Subcutaneous abdominal adipose tissue (tissue), 5 donors: ENCODE data around the gene DCST1.

Experiments
- H3K27ac ChIP-seq: one replicate; pipeline ENCODE4 v1.7.0; 2013; ENCODE audit warnings: low read depth, mild to moderate bottlenecking, inconsistent platforms, low read length, moderate library complexity
- H3K27me3 ChIP-seq, 5 donors: one replicate each; pipeline ENCODE4 v1.7.0; 2013; ENCODE audit warnings: low read length in 5 of 5, inconsistent platforms in 1 of 5; ENCODE audit not compliant: control insufficient read depth in 5 of 5, insufficient read depth in 4 of 5
- H3K36me3 ChIP-seq, 5 donors: one replicate each; pipeline ENCODE4 v1.7.0; 2013; ENCODE audit warnings: low read length in 5 of 5; ENCODE audit not compliant: control insufficient read depth in 5 of 5, insufficient read depth in 5 of 5
- H3K4me1 ChIP-seq, 5 donors: one replicate each; pipeline ENCODE4 v1.7.0; 2013; ENCODE audit warnings: low read length in 5 of 5, mild to moderate bottlenecking in 3 of 5, moderate library complexity in 1 of 5; ENCODE audit not compliant: control insufficient read depth in 5 of 5, insufficient read depth in 5 of 5
- H3K4me3 ChIP-seq, 5 donors: one replicate each; pipeline ENCODE4 v1.7.0; 2013; ENCODE audit warnings: low read length in 5 of 5, low read depth in 1 of 5
- H3K9ac ChIP-seq, 5 donors: one replicate each; pipeline ENCODE4 v1.7.0; 2013; ENCODE audit warnings: low read length in 5 of 5, mild to moderate bottlenecking in 4 of 5, moderate library complexity in 3 of 5
- H3K9me3 ChIP-seq, 5 donors: one replicate each; pipeline ENCODE4 v1.7.0; 2013; ENCODE audit warnings: low read length in 5 of 5; ENCODE audit not compliant: control insufficient read depth in 5 of 5
- donor health status: healthy.
- donor health status: healthy.
- donor health status: healthy.
- donor health status: healthy.
- donor health status: healthy.

Gene DCST1

DNA sequence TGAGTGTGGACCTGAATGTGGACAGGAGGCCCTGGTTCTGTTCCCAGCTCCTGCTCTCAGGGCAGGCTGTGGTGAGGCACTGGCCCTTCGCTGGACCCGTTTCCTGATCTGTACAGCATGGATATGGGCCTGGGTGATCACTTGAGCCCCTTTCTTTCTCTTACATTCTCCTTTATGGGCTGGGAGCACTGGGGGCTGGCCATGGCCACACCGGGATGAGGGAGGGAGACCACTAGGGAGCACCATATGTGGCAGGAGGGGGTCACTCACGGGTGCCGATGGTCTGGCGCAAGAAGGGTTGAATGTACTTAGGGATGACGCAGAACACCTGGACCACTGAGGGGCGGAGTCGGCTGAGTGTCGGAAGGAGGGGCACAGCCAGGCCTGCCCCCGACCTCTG, 2.7 kb upstream of the DCST1 start:
- Histone ChIP-seq H3K4me1 (peaks cover 0 to under 1% (median 0%) of the 10 kb centered on the region in 5 donors), H3K9me3 (no peaks in the 10 kb centered on the region), H3K4me3 (no peak overlapping the region), H3K9ac (no peak overlapping the region), H3K36me3 (no peaks in the 10 kb centered on the region), H3K27me3 (no peaks in the 10 kb centered on the region), H3K27ac (no peak overlapping the region)

DNA sequence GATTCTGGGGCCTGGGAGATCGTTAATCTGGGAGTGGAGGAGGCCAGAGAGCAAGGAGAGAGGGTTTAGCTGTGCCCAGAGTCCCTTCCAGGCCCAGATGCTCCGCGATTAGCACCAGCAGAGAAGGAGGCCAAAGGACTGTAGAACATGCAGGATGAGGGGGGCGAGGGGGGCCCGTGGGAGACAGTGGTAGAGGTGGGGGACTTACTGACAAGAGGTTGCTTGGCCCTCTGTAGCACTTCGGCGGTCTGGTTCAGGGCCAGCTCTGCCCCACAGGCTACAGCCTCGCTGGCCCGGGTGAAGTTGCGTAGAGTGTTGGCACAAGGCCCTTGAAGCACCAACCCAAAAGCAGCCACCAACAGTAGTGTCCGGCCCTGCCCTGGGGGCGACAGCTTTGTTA, 738 bp upstream of the DCST1 start:
- no peaks in the 10 kb centered on the region for H3K36me3 ChIP-seq
- no peak overlapping the region for H3K9ac ChIP-seq
- no peaks in the 10 kb centered on the region for H3K9me3 ChIP-seq
- peaks cover 0 to 14% (median 11%) of the 10 kb centered on the region in 5 donors for H3K4me1 ChIP-seq
- no peak overlapping the region for H3K4me3 ChIP-seq
- no peak overlapping the region for H3K27ac ChIP-seq
- no peaks in the 10 kb centered on the region for H3K27me3 ChIP-seq

DNA sequence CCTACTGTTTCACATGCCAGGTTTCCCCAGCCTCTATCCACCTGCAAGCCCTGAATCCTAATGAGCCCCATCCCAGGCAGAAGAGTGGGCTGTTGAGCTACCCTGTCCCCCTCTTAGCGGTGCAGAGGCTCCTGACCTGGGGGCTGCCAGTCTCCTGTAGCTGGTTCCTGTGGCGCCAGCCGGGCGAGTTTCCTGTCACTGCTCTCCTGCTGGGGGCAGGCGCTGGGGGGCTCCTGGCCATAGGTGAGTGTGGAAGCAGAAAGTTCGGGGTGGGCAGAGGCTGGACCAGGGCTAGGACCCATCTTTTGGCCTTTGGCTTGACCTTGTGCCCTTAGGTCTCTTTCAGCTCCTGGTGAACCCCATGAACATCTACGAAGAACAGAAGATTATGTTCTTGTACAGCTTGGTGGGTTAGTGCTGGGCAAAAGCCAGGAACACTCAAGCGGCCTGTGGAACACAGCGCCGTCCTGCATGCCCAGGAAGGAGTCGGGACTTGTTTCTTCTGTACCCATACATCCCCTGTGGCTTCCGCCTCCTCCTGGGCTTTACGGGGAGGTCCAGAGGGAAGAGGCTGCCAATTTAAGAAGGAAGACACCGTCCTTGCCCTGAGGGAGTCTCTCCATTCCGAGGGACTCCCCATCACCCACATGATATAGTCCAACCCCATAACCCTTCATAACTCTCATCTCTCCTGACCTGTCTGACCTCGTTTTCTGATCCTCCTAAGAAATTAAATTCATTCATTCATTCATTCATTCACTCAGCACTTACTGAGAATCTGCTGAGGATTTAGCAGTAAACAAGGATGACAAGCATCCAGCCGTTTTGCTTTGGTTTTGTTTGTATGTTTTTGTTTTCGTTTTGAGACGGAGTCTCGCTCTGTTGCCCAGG, 939 bp downstream of the DCST1 start:
- H3K27me3 ChIP-seq, result no peaks in the 10 kb centered on the region

DNA sequence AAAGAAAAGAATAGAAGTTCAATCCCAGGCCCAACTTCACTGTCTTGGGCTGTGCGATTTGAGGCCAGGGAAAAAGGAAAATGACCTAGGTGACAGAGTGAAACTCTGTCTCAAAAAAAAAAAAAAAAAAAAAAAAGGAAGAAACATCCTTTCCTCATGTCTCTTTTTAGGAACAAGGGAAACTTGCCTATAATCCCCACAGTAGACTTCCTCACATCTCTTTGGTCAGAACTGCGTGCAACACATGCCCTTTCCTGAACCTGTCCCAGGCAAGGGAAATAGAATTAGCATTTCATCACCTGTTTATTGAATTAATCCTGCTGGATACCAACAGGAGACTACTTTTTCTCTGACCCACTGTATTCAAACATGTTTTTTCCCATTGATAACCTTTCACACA, 2.3 kb downstream of the DCST1 start:
- Histone ChIP-seq H3K9me3 (no peaks in the 10 kb centered on the region), H3K4me3 (no peak overlapping the region), H3K4me1 (peaks cover 0 to 23% (median 18%) of the 10 kb centered on the region in 5 donors), H3K27me3 (no peaks in the 10 kb centered on the region), H3K27ac (no peak overlapping the region), H3K36me3 (no peaks in the 10 kb centered on the region), H3K9ac (no peak overlapping the region)

More for the DNA sequence above, 939 bp downstream of the DCST1 start:
- Histone ChIP-seq H3K27ac (no peak overlapping the region), H3K4me3 (no peak overlapping the region), H3K9ac (no peak overlapping the region), H3K9me3 (no peaks in the 10 kb centered on the region), H3K4me1 (peaks cover 0 to 23% (median 18%) of the 10 kb centered on the region in 5 donors), H3K36me3 (no peaks in the 10 kb centered on the region)

DNA sequence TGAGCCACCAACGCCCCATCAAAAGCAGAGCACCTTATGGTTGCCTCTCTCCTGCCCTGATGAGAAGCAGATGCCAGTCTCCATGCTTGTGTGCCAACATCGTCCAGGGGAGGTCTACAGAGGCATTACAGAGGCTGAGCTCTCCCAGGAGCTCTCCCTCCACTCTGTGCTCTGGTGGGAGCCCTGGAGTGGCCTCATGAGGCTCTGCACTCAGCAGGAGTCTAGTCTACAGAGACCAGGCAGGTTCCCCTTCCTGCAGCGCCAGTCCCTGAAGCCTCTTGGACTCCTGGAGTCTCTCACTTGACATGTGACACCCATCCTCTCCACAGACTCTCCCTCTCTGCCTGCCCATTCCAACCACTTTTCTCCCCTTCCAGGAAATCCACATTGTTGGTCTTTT, 3.4 kb downstream of the DCST1 start:
- Histone ChIP-seq H3K4me3 (no peak overlapping the region), H3K9ac (no peak overlapping the region), H3K27ac (no peak overlapping the region), H3K4me1 (peaks cover 0 to 23% (median 18%) of the 10 kb centered on the region in 5 donors), H3K9me3 (no peaks in the 10 kb centered on the region), H3K27me3 (no peaks in the 10 kb centered on the region), H3K36me3 (no peaks in the 10 kb centered on the region)

DNA sequence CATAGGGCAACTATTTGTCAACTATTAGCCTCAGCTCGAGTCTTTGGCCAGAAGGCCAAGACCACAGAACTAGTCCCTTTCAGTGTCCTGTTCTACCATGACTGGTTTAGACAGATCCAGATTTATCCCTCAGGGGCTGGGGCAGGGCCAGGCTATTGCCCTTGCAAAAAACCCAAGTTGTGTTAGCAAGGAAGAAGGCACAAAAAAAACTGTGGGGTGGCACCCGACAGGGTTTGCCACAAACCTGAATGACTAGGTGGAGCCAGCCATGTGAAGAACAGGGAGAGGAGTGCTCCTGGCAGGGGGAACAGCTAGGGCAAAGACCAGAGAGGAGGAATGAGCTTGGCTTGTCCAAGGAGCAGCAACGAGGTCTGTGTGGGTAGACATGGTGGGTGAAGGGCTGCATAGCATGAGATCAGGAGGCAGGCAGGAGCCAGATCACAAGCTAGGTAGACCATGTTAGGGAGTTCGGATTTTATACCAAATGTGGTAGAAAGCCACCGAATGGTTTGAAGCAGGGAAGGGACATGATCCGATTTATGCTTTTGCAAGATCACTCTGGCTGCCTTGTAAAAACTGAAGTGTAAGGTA, 4.3 kb downstream of the DCST1 start:
- H3K4me3 ChIP-seq, result no peak overlapping the region
- peaks cover 0 to 23% (median 18%) of the 10 kb centered on the region in 5 donors for H3K4me1 ChIP-seq
- H3K9ac ChIP-seq, result no peak overlapping the region
- H3K9me3 ChIP-seq, result no peaks in the 10 kb centered on the region
- H3K27ac ChIP-seq, result no peak overlapping the region
- H3K36me3 ChIP-seq, result no peaks in the 10 kb centered on the region
- H3K27me3 ChIP-seq, result no peaks in the 10 kb centered on the region

DNA sequence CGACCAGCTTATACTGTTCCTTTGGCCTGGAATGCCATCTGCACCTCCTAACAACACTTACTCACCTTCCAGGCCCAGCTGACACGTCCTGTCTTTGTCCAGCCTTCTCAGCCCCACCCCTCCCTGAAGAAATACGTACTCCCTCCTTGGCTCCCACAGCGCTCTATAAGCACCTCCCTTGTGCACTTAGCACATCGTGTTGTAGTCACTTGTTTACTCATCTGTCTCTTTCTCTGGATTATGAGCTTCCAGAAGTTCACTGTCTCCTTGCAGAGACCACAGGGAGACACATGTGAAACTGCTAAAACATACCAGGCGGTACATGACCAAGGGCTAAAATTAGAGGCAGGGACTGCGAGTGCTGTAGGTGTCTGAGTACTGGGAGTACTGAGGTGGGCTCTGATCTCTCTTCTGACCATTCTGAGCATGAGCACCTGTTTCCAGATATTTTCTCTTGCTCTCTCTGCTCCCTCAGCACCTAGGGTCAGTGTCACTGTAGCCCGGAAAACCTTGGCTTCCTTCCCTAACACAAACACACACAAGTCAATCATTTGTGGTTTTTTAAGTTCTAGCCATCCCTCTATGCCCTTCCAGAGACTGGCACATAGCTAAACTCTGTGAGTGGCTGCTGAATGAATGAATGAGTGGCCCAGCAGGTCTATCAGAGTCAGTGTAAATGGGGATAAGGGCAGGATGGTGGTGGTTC, 5.1 kb downstream of the DCST1 start:
- H3K27me3 ChIP-seq, result no peaks in the 10 kb centered on the region
- H3K27ac ChIP-seq, result no peak overlapping the region
- H3K4me1 ChIP-seq, result peaks cover 0 to 23% (median 18%) of the 10 kb centered on the region in 5 donors
- H3K4me3 ChIP-seq, result no peak overlapping the region
- no peak overlapping the region for H3K9ac ChIP-seq
- H3K9me3 ChIP-seq, result no peaks in the 10 kb centered on the region
- no peaks in the 10 kb centered on the region for H3K36me3 ChIP-seq

DNA sequence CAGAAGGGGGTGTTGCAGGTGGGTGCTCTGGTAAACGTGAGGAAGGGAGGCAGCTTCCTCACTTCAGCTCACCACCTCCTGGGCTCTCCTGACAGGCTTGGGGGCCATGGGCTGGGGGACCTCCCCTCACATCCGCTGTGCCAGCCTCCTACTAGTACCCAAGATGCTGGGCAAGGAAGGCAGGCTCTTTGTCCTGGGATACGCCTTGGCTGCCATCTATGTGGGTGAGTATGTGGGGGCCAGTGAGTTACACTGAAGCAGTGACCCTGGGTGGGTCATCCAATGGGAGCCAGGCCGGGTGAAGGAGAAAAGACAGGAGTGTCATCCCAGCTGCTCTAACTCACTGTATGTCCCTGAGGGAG, 5.7 kb downstream of the DCST1 start:
- Histone ChIP-seq H3K9me3 (no peaks in the 10 kb centered on the region), H3K36me3 (no peaks in the 10 kb centered on the region), H3K27me3 (no peaks in the 10 kb centered on the region), H3K9ac (no peak overlapping the region), H3K4me3 (no peak overlapping the region), H3K4me1 (peaks cover 0 to 23% (median 18%) of the 10 kb centered on the region in 5 donors), H3K27ac (no peak overlapping the region)

DNA sequence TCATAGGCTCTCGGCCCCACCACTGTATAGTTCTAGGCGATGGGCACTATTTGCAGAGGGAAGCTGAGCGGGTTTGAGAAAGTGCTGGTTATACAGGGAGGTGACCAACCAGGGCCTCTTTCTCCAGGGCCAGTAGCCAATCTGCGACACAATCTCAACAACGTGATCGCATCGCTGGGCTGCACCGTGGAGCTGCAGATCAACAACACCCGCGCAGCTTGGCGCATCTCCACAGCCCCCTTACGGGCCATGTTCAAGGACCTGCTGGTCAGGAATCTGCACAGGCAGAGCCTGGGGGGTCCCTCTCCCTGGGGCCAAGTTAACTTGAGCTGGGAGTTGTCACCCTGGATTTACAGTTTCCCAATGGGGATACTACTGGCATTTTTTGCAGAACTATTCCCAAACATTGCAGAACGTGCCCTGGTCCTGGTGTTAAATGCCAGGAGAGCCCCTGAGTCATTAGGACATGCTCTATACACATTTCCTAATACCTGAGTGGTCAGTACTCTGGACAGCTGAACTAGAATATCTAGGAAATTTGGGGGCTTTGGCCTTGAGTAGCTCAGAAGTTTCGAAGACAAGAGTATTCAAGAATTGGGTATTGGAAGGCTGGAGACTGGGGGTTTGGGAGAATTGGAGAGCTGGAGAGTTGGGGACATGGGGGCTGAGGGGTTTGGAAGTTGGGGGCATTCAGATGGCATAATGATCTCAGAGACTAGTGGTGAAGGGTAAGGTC, 6.9 kb downstream of the DCST1 start:
- Histone ChIP-seq H3K4me1 (peaks cover 5 to 34% (median 28%) of the 10 kb centered on the region in 5 donors), H3K9me3 (no peaks in the 10 kb centered on the region), H3K9ac (no peak overlapping the region), H3K36me3 (no peaks in the 10 kb centered on the region), H3K4me3 (no peak overlapping the region), H3K27ac (no peak overlapping the region), H3K27me3 (no peaks in the 10 kb centered on the region)
